ENCODE results near the gene HPS5. TPM values are rescaled to one million over a fixed set of nuclear protein-coding genes. Genes with fewer than 3 reads are reported as not detected.

Gene HPS5
- total RNA-seq, 1 experiment from 2014 or later, result 66.2 TPM

GRCh38 chr11:18321578-18321968 is 367 bp downstream of the HPS5 start:
- no peak for DNase-seq (ENCODE audit: low spot score)

- DNase-seq (ENCODE audit: low spot score), result no peak
These were observed 1.3 kb downstream of the HPS5 start for GRCh38 chr11:18320617-18321016.

GRCh38 chr11:18319914-18320313 is 2.0 kb downstream of the HPS5 start:
- DNase-seq (ENCODE audit: low spot score), result no peak

GRCh38 chr11:18317551-18317950 is 4.4 kb downstream of the HPS5 start:
- DNase-seq (ENCODE audit: low spot score), result no peak

GRCh38 chr11:18315893-18316292 is 6.0 kb downstream of the HPS5 start:
- DNase-seq (ENCODE audit: low spot score), result no peak

GRCh38 chr11:18314784-18315523 is 7.0 kb downstream of the HPS5 start:
- no peak for DNase-seq (ENCODE audit: low spot score)

DNA sequence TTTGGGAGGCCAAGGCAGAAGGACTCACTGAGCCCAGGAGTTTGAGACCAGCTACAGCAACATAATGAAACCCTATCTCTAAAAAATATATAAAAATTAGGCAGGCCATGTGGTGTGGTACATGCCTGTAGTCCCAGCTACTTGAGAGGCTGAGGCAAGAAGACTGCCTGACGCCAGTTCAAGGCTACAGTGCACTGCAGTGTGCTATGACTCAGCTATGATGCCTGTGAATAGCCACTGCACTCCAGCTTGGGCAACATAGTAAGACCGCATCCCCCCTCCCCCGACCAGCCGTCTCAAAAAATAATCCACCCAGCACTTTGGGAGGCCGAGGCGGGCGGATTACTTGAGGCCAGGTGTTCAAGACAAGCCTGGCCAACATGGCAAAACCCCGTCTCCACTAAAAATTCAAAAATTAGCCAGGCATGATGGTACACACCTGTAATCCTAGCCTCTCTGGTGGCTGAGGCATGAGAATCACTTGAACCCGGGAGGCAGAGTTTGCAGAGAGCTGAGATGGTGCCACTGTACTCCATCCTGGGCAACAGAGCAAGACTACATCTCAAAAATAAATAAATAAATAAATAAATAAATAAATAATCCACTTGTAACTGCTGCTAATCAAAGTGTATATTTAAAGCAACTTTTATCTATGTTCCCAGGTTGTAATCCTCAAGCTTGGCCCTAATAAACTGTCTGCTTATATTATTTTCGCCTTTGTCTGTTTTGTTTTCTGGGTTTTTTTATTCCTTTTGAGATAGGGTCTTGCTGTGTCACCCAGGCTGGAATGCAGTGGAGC is 7.8 kb downstream of the HPS5 start:
- DNase-seq (ENCODE audit: low spot score), result peak; percentile 25

DNA sequence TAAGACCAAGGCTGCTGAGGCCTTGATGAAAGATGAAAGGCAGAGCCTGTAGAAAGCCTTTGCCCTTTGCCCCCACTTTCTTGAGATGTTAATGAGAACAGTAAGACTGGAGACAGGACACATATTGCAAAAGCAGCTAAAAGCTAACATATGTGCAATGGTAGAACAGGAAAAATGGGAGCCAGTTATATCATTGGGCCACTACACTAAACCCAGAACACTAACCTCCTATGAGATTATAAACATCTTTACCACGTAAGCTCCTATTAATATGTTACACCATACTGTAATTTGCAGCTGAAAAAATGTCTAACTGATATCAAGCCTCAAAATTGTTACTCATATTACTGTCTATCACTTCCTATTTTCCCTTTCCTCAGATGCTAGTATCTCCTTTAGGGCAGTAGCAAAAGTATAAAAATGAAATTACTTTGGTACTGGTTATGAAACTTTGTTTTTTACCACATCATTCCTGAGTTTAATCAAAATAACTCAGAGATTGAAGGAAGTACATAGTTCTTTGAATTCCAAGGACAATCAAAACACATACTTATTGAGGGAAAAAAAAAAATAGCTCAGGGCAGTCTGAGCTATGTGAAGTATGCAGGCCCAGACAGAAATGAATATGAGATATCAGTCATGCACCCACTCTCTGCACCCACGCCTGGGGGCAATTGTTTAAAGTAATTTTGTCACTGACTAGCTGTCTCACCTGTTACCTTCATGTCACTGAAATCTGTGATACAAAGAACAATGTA is 9.1 kb downstream of the HPS5 start:
- peak; percentile 31 for DNase-seq (ENCODE audit: low spot score)

GRCh38 chr11:18312012-18312411 is 9.9 kb downstream of the HPS5 start:
- DNase-seq (ENCODE audit: low spot score), result no peak

DNA sequence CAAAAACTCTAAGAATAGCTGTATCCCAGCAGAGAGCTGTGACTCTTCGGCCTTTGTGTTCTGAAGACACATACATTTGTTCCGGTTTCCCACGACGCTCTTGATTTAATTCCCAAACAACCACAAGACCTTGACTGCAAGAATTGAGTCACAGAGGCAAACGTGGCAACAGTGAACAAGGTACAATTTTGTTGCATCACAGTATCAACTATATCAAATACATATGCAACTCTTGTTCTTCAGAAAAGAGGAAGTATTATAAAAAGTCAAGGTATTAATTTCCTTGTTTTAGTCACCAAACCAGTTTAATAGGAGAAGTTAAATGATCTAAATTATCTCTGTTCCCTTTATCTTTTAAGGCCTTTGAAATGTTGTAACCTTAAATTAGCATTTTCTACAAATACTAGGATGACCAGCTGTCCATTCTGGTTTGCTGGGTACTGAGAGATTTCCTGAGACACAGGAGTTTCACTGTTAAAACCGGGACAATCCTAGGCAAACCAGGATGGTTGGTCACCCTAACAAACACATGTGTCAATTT is 11.1 kb downstream of the HPS5 start:
- DNase-seq (ENCODE audit: low spot score), result no peak

- DNase-seq (ENCODE audit: low spot score), result no peak
These were observed 12.2 kb downstream of the HPS5 start for GRCh38 chr11:18309691-18310090.

DNA sequence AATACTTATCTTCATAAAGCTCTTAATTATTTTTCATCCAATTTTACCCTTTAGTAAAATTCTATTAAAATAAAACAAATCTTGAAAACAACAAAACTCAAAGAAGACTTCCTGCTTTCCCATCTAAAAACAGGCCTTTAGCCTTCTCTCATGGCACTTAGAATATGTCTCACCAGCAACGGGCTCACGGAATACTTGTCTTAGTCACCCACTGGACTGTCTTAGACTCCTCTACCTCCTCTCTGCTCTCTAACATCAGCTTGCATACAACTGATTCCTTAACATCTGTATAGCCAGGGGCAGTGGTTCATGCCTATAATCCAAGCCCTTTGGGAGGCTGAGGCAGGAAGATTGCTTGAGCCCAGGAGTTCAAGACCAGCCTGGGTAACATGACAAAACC is 13.7 kb downstream of the HPS5 start:
- no peak for DNase-seq (ENCODE audit: low spot score)

- no peak for DNase-seq (ENCODE audit: low spot score)
These were observed 14.3 kb downstream of the HPS5 start for GRCh38 chr11:18307461-18308139.

DNA sequence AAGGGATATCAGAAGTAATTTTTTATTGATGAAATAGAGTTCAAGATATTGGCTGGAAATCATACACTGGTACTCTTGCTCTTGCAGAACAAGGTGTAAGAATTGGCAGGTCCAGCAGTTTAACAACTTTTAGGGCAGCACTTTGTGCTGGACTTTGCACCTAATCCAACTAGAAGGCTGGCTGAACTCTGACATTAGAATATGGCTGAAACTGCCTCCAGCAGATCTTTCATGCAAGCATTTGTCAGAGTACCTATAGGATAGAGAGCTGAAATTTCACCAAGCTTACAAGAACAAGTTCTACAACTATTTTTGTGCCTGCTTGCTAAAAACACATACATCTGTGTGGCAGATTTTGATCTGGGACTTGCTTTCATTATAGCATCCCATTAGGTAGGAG is 17.2 kb downstream of the HPS5 start:
- DNase-seq (ENCODE audit: low spot score), result no peak

DNA sequence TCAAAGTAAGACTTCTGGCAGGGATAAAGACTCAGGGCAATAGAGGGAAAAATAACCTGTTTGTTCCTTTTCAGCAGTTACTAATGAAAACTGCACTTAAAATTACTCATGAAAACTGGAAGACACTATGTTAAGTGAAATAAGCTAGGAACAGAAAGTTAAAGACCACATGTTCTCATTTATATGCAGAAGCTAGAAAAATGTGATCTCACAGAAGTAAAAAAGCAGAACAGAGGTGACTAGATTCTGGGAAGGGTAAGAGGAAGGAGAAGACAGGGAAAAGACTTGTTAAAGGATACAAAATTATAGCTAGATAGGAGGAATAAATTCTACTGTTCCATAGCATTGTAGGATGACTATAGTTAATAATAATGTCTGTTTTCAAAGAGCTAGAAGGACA is 22.2 kb downstream of the HPS5 start:
- DNase-seq (ENCODE audit: low spot score), result no peak

DNA sequence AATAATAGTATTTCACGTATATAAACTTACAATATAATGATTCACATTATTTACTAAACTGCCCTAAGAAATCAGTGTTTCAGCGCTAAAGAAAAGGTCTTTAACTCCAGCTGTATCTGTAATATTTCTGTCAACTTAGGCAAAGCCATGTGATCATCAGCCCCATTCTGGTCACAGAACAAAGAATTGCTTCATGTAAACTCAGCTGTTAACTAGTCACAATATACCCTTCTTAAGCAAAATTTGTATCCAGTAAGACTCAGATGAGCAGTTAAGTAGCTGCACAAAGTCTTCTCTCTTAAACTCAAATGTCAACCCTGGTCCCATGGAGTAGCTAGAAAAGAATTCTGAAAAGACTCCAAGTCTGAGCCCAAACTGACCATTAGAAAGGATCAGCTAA is 26.6 kb downstream of the HPS5 start:
- DNase-seq (ENCODE audit: low spot score), result no peak

DNA sequence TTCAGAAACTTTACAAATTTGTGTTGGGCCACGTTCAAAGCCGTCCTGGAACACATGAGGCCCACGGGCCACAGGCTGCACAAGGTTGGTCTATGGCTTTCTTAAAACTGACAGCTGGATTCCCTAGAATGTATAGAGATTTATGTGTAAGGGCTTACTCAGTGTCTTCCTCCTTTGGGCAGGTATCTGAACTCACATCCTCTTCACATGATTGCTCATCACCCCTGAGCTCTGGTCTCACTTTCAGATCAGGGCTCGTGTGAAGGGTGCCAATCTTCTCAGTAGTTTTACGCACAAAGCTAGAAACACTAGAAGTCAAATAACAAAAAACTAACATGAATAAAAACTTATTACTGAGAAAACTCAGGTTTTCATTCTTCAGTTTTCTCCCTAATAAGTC is 27.1 kb downstream of the HPS5 start:
- no peak for DNase-seq (ENCODE audit: low spot score)

DNA sequence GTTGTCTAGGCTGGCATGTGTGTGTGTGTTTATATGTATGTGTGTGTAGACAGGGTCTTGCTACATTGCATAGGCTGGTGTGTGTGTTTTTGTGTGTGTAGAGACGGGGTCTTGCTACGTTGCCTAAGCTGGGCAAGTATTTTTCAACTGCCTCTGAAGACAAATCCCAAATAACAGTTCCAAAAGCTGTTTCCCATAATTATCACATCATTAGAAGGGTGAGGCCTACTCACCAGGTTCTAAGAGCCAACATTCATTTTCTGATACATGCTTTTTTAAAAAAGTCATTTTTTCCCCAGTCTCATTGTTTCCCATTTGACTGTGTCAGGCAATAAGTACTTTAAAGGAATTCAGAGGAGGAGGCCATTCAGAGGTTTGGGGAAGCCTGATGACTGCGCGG is 33.0 kb downstream of the HPS5 start:
- DNase-seq (ENCODE audit: low spot score), result no peak

DNA sequence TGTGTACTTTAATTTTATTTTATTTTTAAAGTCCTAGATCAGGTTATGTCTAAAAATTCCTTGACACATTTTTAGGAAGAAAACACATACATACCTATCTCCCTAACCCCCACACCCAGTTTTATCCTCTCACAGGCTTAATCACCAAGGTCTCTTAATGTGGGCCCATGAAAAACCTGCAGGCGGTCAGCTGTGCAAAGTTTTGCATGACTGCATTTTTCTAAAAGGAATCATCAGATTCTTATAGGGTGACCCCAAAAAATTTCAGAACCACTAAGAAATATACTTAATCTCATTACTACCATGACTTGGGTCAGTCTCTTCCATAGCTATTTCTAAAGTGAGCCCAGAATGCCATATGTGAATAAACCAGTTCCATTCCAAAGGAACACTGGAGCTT is 36.1 kb downstream of the HPS5 start:
- DNase-seq (ENCODE audit: low spot score), result no peak

DNA sequence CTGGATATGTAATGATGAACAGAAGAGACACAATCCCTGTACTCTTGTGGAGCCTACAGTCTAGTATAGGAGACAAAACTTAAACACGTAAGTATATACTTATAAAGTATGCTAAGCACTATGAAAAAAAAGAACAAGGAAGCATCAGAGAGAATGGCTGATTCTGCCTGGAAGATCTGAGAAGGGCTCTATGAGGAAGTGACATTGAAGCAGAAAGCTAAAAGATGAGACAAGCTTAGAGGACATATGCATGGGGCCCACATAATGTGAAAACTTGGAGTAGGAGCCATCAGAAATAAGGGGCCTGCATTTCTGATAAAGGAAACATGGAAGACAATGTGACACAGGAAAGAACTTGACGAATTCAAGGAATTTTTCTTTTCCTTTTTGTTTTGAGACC is 39.3 kb downstream of the HPS5 start:
- no peak for DNase-seq (ENCODE audit: low spot score)

- no peak for DNase-seq (ENCODE audit: low spot score)
These were observed 41.4 kb downstream of the HPS5 start for GRCh38 chr11:18280438-18281045.
